HG03159 (cell line): ENCODE results near the gene MSL2.
A peak's percentile ranks its signal among the peaks of the same experiment; 100 is the strongest.
"Not testable (repeated sequence)": the region's sequence is repeated elsewhere in the genome, so short reads cannot be mapped to it uniquely, and the experiment has no call there.

Experiments
- ATAC-seq: cut with Tn5 transposase; IDR thresholded peaks from one replicate; pipeline ENCODE4 v1.9.1; 2021; ENCODE audit warnings: mild to moderate bottlenecking, moderate library complexity; ENCODE audit not compliant: unreplicated experiment

MSL2 gene, protein sequence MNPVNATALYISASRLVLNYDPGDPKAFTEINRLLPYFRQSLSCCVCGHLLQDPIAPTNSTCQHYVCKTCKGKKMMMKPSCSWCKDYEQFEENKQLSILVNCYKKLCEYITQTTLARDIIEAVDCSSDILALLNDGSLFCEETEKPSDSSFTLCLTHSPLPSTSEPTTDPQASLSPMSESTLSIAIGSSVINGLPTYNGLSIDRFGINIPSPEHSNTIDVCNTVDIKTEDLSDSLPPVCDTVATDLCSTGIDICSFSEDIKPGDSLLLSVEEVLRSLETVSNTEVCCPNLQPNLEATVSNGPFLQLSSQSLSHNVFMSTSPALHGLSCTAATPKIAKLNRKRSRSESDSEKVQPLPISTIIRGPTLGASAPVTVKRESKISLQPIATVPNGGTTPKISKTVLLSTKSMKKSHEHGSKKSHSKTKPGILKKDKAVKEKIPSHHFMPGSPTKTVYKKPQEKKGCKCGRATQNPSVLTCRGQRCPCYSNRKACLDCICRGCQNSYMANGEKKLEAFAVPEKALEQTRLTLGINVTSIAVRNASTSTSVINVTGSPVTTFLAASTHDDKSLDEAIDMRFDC

DNA sequence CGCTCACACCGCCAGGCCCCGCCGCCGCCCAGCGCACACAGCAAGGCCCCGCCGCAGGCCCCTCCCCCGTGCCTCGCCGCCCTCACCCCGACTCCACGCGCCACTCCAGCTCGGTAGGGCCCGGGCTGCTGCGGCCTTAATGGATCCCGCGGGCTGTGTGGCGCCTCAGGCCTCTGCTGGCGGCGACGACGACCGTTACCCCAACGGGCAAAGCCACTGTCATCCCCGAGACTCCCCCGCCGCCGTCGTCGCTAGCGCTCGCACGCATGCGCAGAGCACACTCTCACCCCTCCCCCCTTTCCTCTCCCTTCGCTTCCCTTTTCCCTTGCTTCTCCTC lies at the start of gene MSL2:
MSL2 (minus strand) TSS at position 272 of the 337 bp plus-strand sequence. CDS start 1,222 bp downstream, outside the sequence.
- ATAC-seq, result peak; percentile 28

DNA sequence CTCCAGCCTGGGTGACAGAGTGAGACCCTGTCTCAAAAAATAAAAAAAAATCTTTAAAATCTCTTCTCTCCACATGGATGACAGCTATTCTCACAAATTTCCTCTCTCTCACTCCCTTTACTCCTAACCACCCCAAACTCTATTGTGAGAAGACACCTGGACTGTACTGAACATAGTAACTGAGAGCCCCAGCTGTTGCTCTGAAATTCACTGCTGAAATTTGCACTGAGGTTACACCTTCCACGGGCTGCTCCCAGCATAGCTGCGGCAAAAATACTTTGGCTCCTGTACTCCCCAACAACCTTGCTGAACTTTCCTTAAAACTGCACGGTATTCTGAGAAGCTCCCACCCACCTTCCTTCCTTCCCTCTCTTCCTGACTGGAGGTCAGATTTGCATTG lies 49.6 kb upstream of the MSL2 start:
- no peak for ATAC-seq

DNA sequence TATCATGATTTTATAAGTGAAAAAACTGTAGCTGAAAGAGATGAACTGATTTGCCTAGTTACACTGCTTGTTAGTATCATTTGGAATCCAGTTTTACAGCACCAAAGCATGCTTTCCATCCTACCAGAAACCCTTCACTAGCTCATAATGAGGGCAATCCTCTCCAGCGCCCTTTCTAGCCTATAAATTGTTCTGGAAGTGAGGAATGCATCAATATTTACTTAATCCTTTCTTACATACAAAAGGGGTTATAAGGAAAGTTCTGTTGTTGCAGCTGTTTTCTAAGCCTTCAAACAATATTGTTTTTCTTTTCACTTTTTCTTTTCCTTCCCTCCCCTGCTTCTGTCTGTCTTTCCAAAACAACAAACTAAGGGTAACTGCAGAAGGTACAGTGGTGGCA lies 43.0 kb upstream of the MSL2 start:
- ATAC-seq, result no peak

DNA sequence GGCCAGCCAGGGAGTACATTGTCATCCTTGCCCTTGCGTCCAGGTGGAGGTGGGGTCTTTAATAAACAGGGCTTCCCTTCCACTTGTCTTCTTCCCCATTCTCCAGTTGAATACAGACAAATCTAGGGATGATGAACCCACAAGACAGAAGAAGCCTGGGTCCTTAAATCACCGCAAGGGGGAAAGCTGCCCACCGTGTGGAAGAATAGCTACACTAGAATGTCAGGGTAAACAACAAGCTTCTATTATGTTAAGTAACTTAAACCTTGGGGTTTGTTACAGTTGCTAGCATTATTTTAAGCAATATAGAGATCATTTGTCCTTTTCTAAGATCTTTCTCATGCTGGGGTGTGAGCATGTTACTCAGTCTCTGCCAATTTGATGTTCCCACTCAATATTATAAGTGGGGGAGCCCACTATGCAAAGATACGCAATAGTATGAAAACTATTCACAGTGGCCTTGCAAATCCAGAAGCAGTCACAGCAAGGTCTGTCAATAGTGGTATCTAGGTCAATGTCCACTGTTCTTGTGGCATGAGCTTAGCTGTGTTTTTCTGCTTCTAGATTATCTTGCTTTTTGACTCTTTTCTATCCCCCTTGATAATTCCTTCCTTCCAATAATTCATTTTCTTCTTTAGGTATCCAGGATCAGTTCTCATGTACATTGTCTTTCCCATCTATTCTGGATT lies 42.0 kb upstream of the MSL2 start:
- no peak for ATAC-seq

DNA sequence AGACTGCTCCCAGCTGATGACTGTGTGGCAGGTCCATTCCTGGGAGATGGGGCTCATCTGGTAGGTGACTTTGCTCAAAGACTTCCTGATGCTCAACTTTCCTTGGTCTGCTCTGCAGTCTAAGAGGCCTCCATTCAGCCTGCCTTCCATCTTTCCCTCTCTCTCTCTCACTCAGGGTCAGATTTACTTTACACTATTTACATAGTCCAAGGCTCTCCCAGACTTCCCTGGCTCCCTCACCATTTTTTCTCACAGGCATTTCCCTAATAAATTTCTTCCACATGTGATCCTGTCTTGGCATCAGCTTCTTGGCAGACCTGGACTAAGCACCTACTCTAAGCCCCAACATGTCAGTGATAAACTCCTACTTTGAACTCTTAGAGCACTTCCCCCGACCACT lies 41.0 kb upstream of the MSL2 start:
- ATAC-seq, result no peak

DNA sequence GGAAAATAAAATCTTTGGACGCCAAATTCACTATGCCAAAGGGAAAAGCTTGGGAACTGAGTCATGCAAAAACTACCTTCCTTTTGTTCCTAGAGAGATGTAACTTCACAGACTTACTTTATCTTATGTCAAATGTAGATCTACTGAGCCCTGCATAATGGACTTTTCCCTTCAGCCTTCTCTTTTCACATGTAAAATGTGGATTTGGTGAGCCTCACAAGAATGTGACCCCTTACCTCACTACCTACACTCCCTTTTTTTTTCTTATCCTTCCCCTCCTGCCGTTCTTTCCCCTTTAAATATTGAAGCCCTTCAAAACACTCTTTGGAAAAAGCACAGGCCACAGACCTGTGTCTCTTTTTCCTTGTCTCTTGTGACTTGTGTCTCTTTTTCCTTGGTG lies 40.0 kb upstream of the MSL2 start:
- ATAC-seq, result no peak

DNA sequence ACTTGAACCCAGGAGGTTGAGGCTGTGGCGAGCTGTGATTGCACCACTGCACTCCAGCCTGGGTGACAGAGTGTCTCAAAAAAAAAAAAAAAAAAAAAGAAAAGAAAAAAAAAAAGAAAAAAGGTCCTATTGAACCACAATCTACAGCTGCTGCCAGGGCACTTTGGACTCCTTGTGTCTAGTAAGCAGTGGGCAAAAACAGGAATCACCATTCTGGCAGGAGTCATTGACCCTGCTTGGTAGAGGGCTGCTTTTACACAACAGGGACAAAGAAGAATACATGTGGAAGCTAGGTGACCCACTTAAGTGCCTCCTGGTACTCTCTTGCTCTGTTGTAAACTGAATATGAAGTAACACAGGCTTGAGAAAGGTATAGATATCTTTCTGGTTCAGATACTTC lies 39.4 kb upstream of the MSL2 start:
- ATAC-seq, result no peak

DNA sequence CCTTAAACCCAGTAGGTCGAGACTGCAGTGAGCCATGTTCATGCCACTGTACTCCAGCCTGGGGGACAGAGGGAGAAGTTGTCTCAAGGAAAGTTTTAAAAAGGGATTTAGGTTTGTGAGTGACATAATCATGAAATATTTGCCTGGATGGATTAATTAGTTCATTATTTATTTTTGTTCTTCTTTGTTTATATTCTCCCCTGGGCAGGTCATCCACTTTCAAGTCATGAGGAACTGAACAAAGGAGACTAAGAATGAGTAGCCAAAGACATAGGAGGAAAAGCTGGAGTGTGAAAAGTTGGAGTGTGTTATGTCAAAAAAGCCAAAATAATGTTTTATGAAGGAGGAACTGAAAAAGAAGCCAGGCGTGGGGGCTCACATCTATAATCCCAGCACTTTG lies 36.3 kb upstream of the MSL2 start:
- no peak for ATAC-seq

DNA sequence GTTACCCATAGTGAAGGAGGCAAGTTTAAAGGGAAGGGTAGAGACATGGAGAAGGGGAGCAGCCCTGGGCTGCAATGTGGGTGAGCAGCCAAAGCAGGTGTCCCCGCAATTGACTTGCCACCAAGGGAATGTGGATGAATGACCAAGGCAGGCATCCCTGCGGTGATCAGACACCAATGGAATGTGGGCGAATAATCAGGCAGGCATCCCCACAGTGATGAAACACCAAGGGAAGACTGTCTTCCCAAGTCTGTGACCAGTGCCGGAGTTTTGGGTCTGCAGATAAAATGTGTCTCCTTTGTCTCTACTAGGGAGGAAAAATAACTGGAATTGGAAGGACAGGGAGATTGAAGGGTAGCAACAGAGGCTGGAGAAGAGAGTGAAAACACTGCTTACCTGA lies 26.6 kb upstream of the MSL2 start:
- ATAC-seq, result not testable (repeated sequence)

DNA sequence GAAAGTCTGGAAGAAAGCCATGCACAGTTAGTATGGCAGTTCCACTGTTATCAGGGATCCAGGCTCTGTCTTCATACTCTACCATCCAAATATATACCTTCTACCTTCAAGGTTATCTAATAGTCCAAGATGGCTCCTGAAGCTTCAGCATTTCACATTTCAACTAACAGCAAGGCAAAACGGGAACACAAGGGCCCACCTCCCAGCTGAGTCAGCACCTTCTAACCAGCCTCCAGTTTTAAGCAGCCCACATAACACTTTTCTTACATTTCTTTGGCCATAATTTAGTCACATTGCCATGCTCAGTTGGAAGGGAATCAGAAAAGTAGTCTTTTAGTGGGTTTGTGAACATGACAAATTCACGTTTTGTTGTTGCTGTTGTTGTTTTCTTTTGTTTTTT lies 15.4 kb upstream of the MSL2 start:
- ATAC-seq, result no peak

DNA sequence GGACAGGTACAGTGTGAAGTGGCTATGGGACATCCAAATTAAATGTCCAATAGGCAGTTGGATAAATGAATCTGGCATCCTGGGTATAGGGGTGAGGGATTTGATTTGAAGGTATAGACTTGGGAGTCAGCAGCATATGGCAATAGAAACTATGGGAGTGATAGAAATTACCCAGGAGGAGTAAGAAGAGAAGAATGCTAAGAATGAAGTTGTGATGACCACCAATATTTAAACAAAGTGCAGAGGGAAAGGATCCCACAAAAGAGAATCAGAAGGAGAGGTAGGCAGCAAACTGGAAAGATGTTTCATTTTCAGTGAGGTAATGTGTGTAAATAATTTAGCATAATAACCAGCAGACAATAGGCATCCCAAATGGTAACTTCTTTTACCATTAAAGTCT lies 13.8 kb upstream of the MSL2 start:
- no peak for ATAC-seq

DNA sequence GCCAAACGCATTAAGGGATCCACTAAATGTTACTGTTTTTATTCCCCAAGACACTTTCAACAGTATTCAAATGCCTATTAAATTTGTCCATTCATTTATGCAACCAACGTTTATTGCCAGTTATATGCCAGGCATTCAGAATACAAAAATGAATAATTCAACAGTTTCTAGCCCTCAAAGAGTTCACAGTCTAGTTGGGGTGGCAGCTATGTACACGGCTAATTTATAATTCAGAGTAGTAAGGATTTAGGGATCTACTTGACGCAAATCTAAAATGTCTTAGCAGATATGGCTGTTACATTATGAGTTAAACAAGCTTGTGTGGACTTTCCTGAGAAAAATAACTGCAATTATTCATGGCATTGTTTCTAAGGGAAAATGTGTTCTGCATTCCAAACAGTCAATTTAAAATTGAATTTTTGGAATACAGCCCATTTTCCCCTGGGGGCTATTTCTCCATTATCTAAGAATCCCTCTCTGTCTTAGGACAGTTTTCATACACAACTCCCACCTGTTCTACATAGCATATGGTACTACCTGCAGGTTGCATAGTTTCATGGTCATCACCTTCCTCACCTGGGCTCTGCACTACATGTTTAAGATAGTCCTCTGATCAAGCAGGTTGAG lies 11.5 kb upstream of the MSL2 start:
- no peak for ATAC-seq

DNA sequence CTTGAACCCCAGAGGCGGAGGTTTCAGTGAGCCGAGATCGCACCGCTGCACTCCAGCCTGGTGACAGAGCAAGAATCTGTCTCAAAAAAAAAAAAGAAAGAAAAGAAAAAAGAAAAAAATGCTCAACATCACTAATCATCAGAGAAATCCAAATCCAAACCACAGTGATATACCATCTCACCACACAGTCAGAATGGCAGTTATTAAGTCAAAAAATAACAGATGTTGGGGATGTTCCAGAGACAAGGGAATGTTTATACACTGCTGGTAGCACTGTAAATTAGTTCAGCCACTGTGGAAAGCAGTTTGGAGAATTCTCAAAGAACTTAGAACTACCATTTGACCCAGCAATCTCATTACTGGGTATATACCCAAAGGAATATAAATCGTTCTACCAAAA lies 3.1 kb upstream of the MSL2 start:
- not testable (repeated sequence) for ATAC-seq

DNA sequence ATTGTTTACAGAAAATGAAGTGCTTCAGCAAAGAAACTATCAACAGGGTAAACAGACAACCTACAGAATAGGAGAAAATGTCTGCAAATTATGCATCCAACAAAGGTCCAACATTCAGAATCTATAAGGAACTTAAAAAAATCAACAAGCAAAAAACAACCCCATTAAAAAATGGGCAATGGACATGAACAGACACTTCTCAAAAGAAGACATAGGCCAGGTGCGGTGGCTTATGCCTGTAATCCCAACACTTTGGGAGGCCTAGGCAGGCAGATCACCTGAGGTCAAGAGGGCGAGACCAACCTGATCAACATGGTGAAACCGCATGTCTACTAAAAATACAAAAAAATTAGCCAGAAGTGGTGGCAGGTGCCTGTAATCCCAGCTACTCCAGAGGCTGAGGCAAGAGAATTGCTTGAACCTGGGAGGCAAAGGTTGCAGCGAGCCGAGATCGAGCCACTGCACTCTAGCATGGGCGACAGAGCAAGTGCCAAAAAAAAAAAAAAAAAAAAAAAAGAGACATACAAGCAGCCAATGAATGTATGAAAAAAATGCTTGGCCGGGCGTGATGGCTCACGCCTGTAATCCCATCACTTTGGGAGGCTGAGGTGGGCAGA lies 2.4 kb upstream of the MSL2 start:
- not testable (repeated sequence) for ATAC-seq

DNA sequence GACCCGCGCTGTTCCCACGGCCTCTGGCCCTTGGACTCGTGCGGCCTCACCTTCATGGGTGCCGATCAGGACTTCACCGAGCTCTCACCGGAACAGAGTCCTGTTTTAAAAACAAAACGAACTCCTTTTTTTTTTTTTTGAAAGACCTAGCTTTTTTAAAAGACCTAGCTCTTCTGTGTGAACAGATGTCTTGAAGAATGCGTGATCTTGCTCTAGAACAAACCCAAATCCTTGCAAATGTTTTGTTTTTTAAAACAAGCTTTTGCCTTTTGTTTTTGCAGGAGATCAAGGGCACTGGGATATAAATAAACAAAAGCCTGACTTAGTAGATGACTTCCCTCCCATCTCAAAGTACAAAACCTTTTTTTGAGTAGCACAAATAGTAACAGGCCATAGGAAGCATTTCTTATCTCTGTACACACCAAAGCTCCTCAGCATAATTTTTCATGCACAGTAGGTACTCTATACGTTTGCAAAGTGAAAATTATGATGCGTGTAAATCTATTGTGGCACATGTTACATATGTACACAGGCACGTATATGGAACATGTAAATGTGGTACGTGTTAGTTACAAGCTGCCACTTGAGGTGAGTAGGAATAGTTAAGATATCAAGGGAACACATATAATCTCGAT lies 1.1 kb upstream of the MSL2 start:
- no peak for ATAC-seq

DNA sequence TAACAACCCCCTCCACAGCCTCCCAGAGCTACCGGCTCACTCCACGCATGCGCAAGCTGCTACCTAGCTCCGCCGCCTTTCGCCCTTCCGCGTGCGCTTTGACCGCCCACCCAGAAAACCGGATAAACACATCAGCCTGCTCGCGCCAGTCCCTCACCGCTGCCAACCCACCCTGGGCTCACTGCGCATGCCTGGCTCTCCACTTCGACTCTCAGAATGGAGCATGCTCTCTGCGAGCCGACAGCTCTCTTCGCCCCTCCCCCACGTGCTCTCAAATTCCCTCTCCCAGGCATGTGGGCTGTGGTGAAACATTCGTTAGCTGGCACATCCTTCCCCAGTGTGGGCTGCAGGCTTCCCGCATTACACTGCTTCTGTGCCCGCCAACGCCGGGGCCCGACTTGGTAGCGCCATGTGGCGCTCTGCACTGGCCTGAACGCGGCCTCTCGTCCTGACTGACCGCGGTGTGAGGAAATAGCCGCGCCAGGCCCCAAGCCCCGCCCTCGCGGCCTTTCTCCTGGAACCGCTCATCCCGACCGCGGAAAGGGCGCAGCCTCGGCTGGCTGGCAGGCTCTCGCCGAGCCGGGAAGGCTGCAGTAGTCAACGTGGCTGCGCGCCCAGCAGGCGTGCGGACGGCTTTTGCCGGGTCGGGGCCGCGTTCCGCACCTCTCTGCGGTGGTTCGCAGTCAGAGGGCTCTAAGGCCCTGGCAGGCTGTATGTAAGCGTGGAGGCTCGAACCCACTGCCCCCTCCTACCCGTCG lies 445 bp upstream of the MSL2 start:
- peak; percentile 72 for ATAC-seq

DNA sequence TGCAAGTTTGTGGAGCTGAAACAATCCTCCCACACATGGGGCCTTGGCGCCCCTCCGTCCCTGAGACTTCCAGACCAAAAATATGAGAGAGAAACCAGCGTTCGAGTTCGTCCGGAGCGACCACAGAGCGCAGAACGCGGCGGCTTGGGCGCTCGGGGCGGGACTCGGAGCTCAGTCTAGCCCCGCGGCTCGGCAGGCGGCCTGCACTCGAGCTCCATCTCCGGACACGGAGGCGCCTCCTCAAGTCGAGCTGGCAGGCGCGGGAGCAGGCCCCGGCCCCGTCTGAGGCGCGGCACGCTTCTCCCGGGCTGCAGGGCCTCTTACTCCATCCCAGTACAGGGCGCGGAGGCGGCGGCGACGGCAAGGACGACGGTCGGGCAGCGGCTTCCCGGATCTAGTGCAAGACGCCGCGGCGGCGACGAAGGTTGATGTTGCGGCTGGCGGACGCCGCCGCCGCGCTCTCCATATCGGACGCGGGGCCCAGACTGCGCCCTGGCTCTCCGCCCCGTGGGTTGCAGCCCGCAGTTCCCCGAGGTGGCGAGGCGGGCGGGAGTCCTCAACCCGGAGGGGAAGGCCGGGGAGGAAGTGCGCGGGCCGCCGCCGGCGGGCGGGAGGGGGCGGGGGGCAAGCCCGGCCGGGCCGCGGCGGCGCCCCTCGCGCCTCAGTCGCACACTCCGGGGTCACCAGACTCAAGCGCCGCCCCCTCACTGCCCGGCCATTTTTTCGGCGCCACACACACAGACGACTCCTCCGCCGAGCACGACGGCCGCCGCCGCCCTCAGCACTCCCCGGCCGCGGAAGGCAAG lies 674 bp downstream of the MSL2 start:
- ATAC-seq, result peak; percentile 45

DNA sequence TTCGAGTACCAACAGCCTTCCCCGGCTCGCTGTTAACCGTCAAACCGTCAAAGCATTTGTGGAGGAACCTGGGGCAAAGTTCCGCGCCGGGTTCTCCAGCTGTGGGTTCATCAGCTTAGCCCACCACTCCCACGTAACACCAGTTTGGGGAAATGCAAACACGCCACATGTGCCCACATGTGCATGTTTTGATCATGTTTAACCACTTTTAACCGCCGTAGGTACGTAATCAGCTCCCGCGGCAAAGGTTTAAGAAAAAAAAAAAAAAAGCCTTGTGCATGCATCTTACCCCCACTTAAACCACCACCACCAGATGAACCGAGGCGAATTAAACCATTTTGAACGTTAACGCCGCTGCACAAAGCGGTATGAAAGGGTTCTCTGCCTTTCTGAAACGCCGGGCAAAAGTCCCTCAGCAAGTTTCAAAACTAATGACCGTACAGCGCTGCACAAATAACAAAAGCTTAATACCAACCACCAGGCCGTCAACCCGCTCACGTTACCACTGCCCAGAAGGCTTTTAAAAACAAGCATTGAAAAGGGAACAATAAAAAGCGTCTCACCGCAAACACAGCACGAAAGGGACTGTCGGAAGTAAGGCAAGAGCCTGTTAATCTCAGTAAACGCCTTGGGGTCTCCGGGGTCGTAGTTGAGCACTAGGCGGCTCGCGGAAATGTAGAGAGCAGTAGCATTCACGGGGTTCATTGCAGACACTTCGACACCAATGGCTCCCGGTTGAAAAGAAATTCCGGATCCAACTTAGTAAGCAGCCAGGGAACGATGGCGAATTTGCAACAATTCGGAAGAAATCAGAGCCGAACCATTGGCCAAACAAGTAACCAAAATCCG lies 1.5 kb downstream of the MSL2 start:
- ATAC-seq, result no peak
